K562 (cell line): Measurements from ENCODE around the gene KCNN3. TPM values are rescaled to one million over a fixed set of nuclear protein-coding genes. Genes with fewer than 3 reads are reported as not detected.

Experiments used
- ATAC-seq: fragments of 200-7000 bp; cut with Tn5 transposase; 3 replicates; pipeline ENCODE4 v1.9.1; 2020; ENCODE audit warnings: moderate library complexity
- BruUV-seq: library from RNA; stranded (reverse); fragments of 400-500 nt; replicated peaks from 2 replicates; lab custom pipeline; 2021; lab: Mats Ljungman, UMichigan
- CTCF ChIA-PET: fragments of 300-600 bp; formaldehyde crosslinking; extraction: SDS; loops from one replicate; lab custom pipeline; 2021; ENCODE audit warnings: low intra/inter-chr PET ratio; lab: Yijun Ruan, JAX
- POLR2A ChIA-PET: fragments of 300-600, 350-650 bp; sonication (Branson Sonifier 250); formaldehyde crosslinking; extraction: SDS; loops from one replicate; lab custom pipeline; 2021; ENCODE audit warnings: antibody characterized with exemption, inconsistent platforms; lab: Yijun Ruan, JAX
- DNase-seq, 4 experiments: peaks; one replicate each; pipeline versions ENCODE4 v3.0.0 to v3.0.0-alpha.2; 2011 to 2018; ENCODE audit warnings: low spot score in 3 of 4, mixed read lengths in 3 of 4; ENCODE audit errors: extremely low read depth in 1 of 4
- FAIRE-seq: peaks from 2 replicates; lab custom pipeline; 2011; peaks lifted over from hg19 to GRCh38; lab: Jason Lieb, UNC
- H2AFZ ChIP-seq: 2 replicates; pipeline ENCODE4 v1.6.0; 2011; ENCODE audit warnings: low read depth, low read length, control low read depth, inconsistent platforms
- H3K27ac ChIP-seq: fragments of 200-600 bp; 3 replicates; pipeline ENCODE4 v1.8.0; 2011; ENCODE audit warnings: low read depth, mild to moderate bottlenecking, control low read depth, inconsistent platforms, low read length, moderate library complexity, mixed read lengths; ENCODE audit errors: extremely low read depth
- H3K27me3 ChIP-seq, 2 experiments: fragments of 300-600 bp in 1 of 2; 2 replicates in 1 of 2; 3 replicates in 1 of 2; pipeline versions ENCODE4 v1.6.0 to v1.8.0; 2011; ENCODE audit warnings: inconsistent platforms in 2 of 2, low read length in 2 of 2, mild to moderate bottlenecking in 1 of 2, mixed read lengths in 1 of 2, moderate library complexity in 1 of 2; ENCODE audit not compliant: control insufficient read depth in 2 of 2, insufficient read depth in 2 of 2
- H3K36me3 ChIP-seq: fragments of 300-600 bp; 3 replicates; pipeline ENCODE4 v1.8.0; 2011; ENCODE audit warnings: mild to moderate bottlenecking, low read length, inconsistent platforms; ENCODE audit not compliant: control insufficient read depth, insufficient read depth
- H3K4me1 ChIP-seq, 2 experiments: fragments of 200-600 bp in 1 of 2; replicated peaks in 1 of 2; 2 replicates in 1 of 2; 3 replicates in 1 of 2; pipeline versions ENCODE4 v1.5.1 to v1.8.0; 2011; ENCODE audit warnings: inconsistent platforms in 2 of 2, low read length in 2 of 2, mild to moderate bottlenecking in 1 of 2, mixed read lengths in 1 of 2, moderate library complexity in 1 of 2; ENCODE audit not compliant: control insufficient read depth in 2 of 2, insufficient read depth in 2 of 2
- H3K4me2 ChIP-seq: 2 replicates; pipeline ENCODE4 v1.6.1; 2011; ENCODE audit warnings: low read length, control low read depth, inconsistent platforms, mixed read lengths; ENCODE audit not compliant: insufficient read depth
- H3K4me3 ChIP-seq: fragments of 200-600 bp; sonication (generic), shearing (Covaris generic); 2 replicates; pipeline ENCODE4 v1.5.1; 2016; ENCODE audit warnings: control low read depth, inconsistent platforms
- H3K79me2 ChIP-seq: fragments of 200-600 bp; 3 replicates; pipeline ENCODE4 v1.8.0; 2011; ENCODE audit warnings: low read length, inconsistent platforms; ENCODE audit not compliant: control insufficient read depth, insufficient read depth
- H3K9ac ChIP-seq, 2 experiments: 2 replicates each; pipeline versions ENCODE4 v1.6.0 to v1.6.1; 2011; ENCODE audit warnings: low read depth in 2 of 2, low read length in 2 of 2, control low read depth in 1 of 2, inconsistent platforms in 1 of 2, mild to moderate bottlenecking in 1 of 2, mixed read lengths in 1 of 2; ENCODE audit not compliant: insufficient read depth in 1 of 2
- H3K9me1 ChIP-seq: one replicate; pipeline ENCODE4 v1.6.0; 2011; ENCODE audit warnings: inconsistent platforms, mild to moderate bottlenecking, low read length, moderate library complexity; ENCODE audit not compliant: control insufficient read depth, insufficient read depth
- H3K9me3 ChIP-seq: replicated peaks from 2 replicates; pipeline ENCODE4 v1.5.1; 2011; ENCODE audit warnings: low read depth, low read length, inconsistent platforms; ENCODE audit not compliant: control insufficient read depth, insufficient read depth
- H4K20me1 ChIP-seq: replicated peaks from 2 replicates; pipeline ENCODE4 v1.6.1; 2011; ENCODE audit warnings: low read length, inconsistent platforms, mixed read lengths; ENCODE audit not compliant: control insufficient read depth, insufficient read depth
- ATF6 ChIP-seq: sonication (generic); formaldehyde crosslinking; IDR thresholded peaks from 2 replicates; pipeline ENCODE4 v1.4.0; 2020; ENCODE audit warnings: mild to moderate bottlenecking, missing genetic modification reagents
- FIP1L1 ChIP-seq: fragments of 200-400 bp; formaldehyde crosslinking; IDR thresholded peaks from 2 replicates; pipeline ENCODE4 v1.6.1; 2018; ENCODE audit warnings: mild to moderate bottlenecking, low read depth, low read length; ENCODE audit not compliant: poor library complexity, severe bottlenecking
- GATA2 ChIP-seq: sonication (generic); formaldehyde crosslinking; IDR thresholded peaks from 2 replicates; pipeline ENCODE4 v1.4.0; 2020; ENCODE audit warnings: mild to moderate bottlenecking, missing genetic modification reagents
- HDAC1 ChIP-seq, 2 experiments: fragments of 450-650 bp; IDR thresholded peaks; 2 replicates each; pipeline ENCODE4 v1.6.1; 2016 to 2017; ENCODE audit warnings: inconsistent platforms in 1 of 2, mild to moderate bottlenecking in 1 of 2, moderate library complexity in 1 of 2
- HEY1 ChIP-seq: fragments of 250-450 bp; sonication (Bioruptor Pico); IDR thresholded peaks from 2 replicates; pipeline ENCODE4 v1.5.0; 2020; ENCODE audit warnings: mild to moderate bottlenecking, moderate library complexity, borderline replicate concordance
- HNRNPL ChIP-seq: fragments of 200-400 bp; formaldehyde crosslinking; IDR thresholded peaks from 2 replicates; pipeline ENCODE4 v1.6.1; 2017; ENCODE audit warnings: low read depth, mild to moderate bottlenecking, low read length
- KDM4B ChIP-seq, 2 experiments: fragments of 450-650 bp in 1 of 2; sonication (generic) in 1 of 2; IDR thresholded peaks; 2 replicates each; pipeline ENCODE4 v1.6.1; 2016 to 2017; ENCODE audit warnings: borderline replicate concordance in 2 of 2, antibody characterized with exemption in 1 of 2, low read depth in 1 of 2, mild to moderate bottlenecking in 1 of 2
- KLF16 ChIP-seq: IDR thresholded peaks from 2 replicates; pipeline ENCODE4 v1.6.1; 2016; ENCODE audit warnings: antibody characterized with exemption
- POLR2A ChIP-seq: fragments of 450-650 bp; conservative IDR thresholded peaks from 2 replicates; pipeline ENCODE4 v1.6.1; 2016
- TAF7 ChIP-seq: fragments of 450-650 bp; IDR thresholded peaks from 2 replicates; pipeline ENCODE4 v1.6.1; 2016; ENCODE audit warnings: missing genetic modification characterization, missing compliant biosample characterization
- TCF15 ChIP-seq: fragments of 250-450 bp; sonication (Bioruptor Pico); IDR thresholded peaks from 2 replicates; pipeline ENCODE4 v1.8.0; 2022; ENCODE audit warnings: moderate library complexity, mild to moderate bottlenecking, inconsistent platforms
- TFAP4 ChIP-seq: sonication (generic); formaldehyde crosslinking; IDR thresholded peaks from 2 replicates; pipeline ENCODE4 v1.8.0; 2022; ENCODE audit warnings: missing genetic modification reagents, mild to moderate bottlenecking, moderate library complexity, borderline replicate concordance
- ZKSCAN3 ChIP-seq: fragments of 250-450 bp; sonication (Bioruptor Pico); IDR thresholded peaks from 2 replicates; pipeline ENCODE4 v1.4.0; 2020
- ZNF133 ChIP-seq: fragments of 250-450 bp; sonication (Bioruptor Pico); IDR thresholded peaks from 2 replicates; pipeline ENCODE4 v1.4.0; 2020; ENCODE audit warnings: mild to moderate bottlenecking
- ZNF23 ChIP-seq: fragments of 250-450 bp; sonication (Bioruptor Pico); IDR thresholded peaks from 2 replicates; pipeline ENCODE4 v1.4.0; 2020; ENCODE audit warnings: mild to moderate bottlenecking
- ZNF584 ChIP-seq: fragments of 200-800 bp; sonication (Bioruptor generic); IDR thresholded peaks from 2 replicates; pipeline ENCODE4 v1.6.1; 2016; ENCODE audit warnings: low read depth, mild to moderate bottlenecking, missing genetic modification characterization, missing compliant biosample characterization
- ZNF586 ChIP-seq: fragments of 450-650 bp; formaldehyde crosslinking; conservative IDR thresholded peaks from 2 replicates; pipeline ENCODE4 v1.4.0; 2020; ENCODE audit warnings: mild to moderate bottlenecking, moderate library complexity
- WGBS: fragments of 100-300 bp; shearing (Covaris generic); methylation state at CpG from one replicate; pipeline ENCODE4 v1.1.6; 2016; ENCODE audit warnings: low coverage, mixed read lengths; ENCODE audit not compliant: insufficient coverage; ENCODE audit errors: missing lambda C conversion rate; 5-methylcytosine and 5-hydroxymethylcytosine counted together
- in situ Hi-C: fragments of 300-500 bp; cut with MboI; formaldehyde crosslinking; loops from 4 replicates; pipeline ENCODE4 v1.15.0; 2018; ENCODE audit warnings: inconsistent platforms, mixed read lengths
- intact Hi-C: fragments of 100-400 bp; cut with micrococcal nuclease; formaldehyde crosslinking; loops from 2 replicates; pipeline ENCODE4 v1.14.2; 2022
- polyA plus RNA-seq, 8 experiments: library from polyadenylated mRNA; depleted of rRNA in 4 of 8; stranded (reverse) in 5 of 8; unstranded in 3 of 8; fragments of >200 nt; fragmentation: Nextera tagmentation in 2 of 8; fragmentation: Illumina TruSeq in 1 of 8; extraction: Ambion mirVana in 2 of 8; extraction: Trizol in 1 of 8; gene quantifications; 2 replicates each; pipeline versions ENCODE4 v1.2.1 to v1.2.3, GENCODE V29; 2011 to 2014; ENCODE audit warnings: inconsistent platforms in 1 of 8, missing spikeins in 1 of 8
- total RNA-seq, 7 experiments: library from RNA; depleted of rRNA in 6 of 7; stranded (reverse); fragments of >200 nt in 6 of 7; fragmentation: Illumina TruSeq in 2 of 7; extraction: Trizol in 2 of 7; gene quantifications; 2 replicates each; pipeline versions ENCODE4 v1.2.1 to v1.2.3, GENCODE V29; 2011 to 2021; ENCODE audit warnings: low replicate concordance in 1 of 7

The KCNN3 gene
- total and polyA plus RNA-seq, 9 of the 15 experiments (the other 6 are each of a cell fraction or from before 2014, with no cell fraction given) = 0.02 to 0.03 TPM; not detected in 7

DNA sequence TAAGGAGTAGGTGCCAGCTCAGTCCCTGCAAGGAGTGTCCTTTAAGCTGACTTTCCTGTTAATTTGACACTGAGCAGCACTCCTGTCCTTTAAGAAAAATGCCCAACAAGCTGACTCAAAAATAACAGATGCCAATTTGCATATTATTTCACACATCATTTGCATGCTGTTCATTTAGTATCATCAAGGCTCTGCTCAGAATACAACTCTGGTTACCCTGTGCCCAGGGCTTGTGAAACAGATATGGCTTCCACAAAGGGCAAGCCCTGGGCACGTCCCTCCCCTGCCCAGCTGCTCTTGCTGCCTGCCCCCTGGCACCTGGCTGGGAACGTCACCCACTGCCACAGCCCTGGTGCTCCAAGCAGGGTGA lies 10.3 kb downstream of the KCNN3 start:
- no TSS peak for BruUV-seq
- no peaks in the 10 kb centered on the region for H3K9me3 ChIP-seq
- TF ChIP-seq KLF16 = no peak
- TF ChIP-seq KDM4B (IDR thresholded peaks at IDR 0.05; ENCODE audit: borderline replicate concordance in 2 of 2, low read depth in 1 of 2) = no peak
- no peak for TF ChIP-seq ZNF23
- peak; percentile 10; the same call in 1 of the 2 replicates for TF ChIP-seq TFAP4 (CRISPR knock-in tag)
- no peak for TF ChIP-seq GATA2
- TF ChIP-seq ATF6 (CRISPR knock-in tag) = no peak
- TF ChIP-seq ZNF584 (CRISPR knock-in tag) = peak; percentile 46; the same call in 1 of the 2 replicates
- no peak for TF ChIP-seq TAF7
- TF ChIP-seq HNRNPL = no peak
- no peak for TF ChIP-seq HEY1 (CRISPR knock-in tag)
- no peak for TF ChIP-seq FIP1L1
- TF ChIP-seq HDAC1 (IDR thresholded peaks at IDR 0.05) = no peak
- TF ChIP-seq POLR2A = no peak
- no peak for TF ChIP-seq ZKSCAN3
- no peak for TF ChIP-seq TCF15
- no peak for TF ChIP-seq ZNF133 (CRISPR knock-in tag)
- no peak for TF ChIP-seq ZNF586 (CRISPR knock-in tag)
- TF ChIP-seq, all 486 proteins: peak for 2
- peak overlapping the region; percentile 1; the same call in 1 of the 2 replicates for H3K4me2 ChIP-seq
- CTCF ChIA-PET = no interaction called here
- peak overlapping the region; percentile 47; the same call in 2 of the 3 replicates for H3K27ac ChIP-seq
- DNase-seq = no peak
- H3K36me3 ChIP-seq = no peaks in the 10 kb centered on the region
- peak overlapping the region in 1 of 2 experiments; percentile 70; a peak in 1 of 4 replicates for H3K9ac ChIP-seq
- no peaks in the 10 kb centered on the region for H3K9me1 ChIP-seq
- POLR2A ChIA-PET = no interaction called here
- in situ Hi-C loops (no loop called here), intact Hi-C loops (no loop called here)
- H3K4me3 ChIP-seq = no peak overlapping the region
- H3K79me2 ChIP-seq = no peaks in the 10 kb centered on the region
- H4K20me1 ChIP-seq = no peaks in the 10 kb centered on the region
- H3K27me3 ChIP-seq = peaks cover 0 to 11% of the 10 kb centered on the region in 2 experiments; a peak in 2 of 5 replicates
- H3K4me1 ChIP-seq = peaks cover 23 to 42% of the 10 kb centered on the region in 2 experiments
- no peak for ATAC-seq
- no peak for FAIRE-seq
- peak overlapping the region; percentile 85 for H2AFZ ChIP-seq
- 61% methylated on average over 2 of the region's 2 CpGs for WGBS
